Amygdala (tissue), 56 donors: ENCODE data around the gene KRT40.

Source experiments
- DNase-seq, 56 donors: peaks; one replicate each; lab custom pipeline; 2025; lab: John Stamatoyannopoulos, UW

KRT40 gene

GRCh38 chr17:40999563-40999962, 15.4 kb upstream of the KRT40 start, which contains the start of gene KRTAP3-2:
TSS of gene KRTAP3-2 (minus strand) at chr17:40999906. CDS start at chr17:40999853, 53 bp downstream.
- peak in 2 of 56 donors; percentile 0 to 3 for DNase-seq

DNA sequence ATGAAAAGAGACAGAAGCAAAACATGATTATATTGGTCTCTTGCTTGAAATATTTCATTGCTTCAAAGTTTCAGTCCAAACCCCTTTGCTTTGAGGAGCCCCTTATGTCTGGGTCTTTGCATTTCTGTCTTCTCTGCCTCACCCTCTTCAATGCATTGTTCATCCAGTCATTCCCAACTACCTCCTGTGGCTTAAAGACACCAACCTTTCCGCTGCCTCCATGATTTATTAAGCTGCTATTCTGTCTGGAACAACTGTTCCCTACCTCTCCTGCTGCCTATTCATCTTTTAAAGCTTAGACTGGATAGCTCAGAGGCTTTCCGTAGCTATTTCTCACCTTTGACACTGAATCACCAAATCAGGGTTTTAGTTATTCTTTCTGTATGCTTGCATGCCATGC, 13.2 kb upstream of the KRT40 start:
- DNase-seq, result no peak

GRCh38 chr17:40996829-40997228, 12.7 kb upstream of the KRT40 start:
- DNase-seq, result no peak

DNA sequence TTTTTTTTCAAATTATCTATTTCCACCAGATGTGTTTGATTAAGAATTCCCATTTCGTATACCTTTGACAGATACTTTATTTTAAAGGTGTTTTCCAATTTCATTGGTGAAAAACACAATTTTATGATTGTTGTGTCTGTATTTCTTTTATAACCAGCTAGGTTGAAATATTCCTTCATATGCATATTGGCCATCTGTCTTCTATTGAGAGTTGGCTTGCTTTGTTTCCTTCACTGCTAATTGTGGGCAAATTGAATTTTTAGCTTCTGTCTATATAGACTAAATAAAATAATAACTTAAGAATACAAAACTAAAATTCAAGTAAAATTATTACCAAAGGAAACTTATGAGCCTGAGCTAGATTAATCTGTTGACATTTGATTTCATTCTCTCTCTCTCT, 11.0 kb upstream of the KRT40 start:
- DNase-seq, result no peak

GRCh38 chr17:40993839-40994238, 9.7 kb upstream of the KRT40 start, which contains the start of gene KRTAP3-3:
TSS of gene KRTAP3-3 (minus strand) at chr17:40994164. CDS start at chr17:40994097, 67 bp downstream.
- peak in 1 of 56 donors; percentile 0 for DNase-seq

DNA sequence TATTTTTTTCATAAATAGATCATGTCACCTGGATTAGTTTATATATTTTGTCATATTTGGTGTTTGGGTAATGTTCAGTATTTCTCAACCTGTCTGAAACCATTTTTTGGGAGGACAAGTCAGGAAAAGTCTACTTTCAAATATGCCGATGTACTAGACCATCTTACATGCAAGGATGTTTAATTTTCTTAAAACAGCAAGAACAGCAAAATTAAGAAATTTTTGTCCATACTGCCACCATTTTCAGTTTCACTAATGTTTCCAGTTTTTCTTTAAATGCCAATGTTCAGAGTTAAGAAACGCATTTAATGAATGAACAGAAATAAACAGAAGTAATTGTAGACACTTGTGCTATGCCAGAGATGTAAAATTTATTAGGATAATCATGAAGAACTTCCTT, 9.0 kb upstream of the KRT40 start:
- DNase-seq, result no peak

DNA sequence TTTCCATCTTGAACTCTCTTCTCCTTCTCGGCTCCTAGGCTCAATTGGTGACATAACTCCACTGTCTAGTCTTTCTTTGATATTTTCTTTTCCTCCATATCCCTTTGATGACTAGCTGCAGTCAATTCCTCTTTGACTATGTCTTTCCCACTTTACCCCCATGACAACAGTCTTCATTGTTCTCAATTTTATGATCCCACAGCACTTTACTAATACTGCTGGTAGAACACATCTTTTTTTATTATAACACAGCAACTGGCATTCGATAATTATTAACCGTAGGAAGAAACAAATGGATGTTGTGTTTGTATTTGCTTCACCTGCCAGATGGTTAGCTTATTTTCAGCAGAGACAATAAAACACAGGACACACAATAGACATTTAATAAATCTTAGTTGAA, 8.5 kb upstream of the KRT40 start:
- no peak for DNase-seq

GRCh38 chr17:40986920-40987319, 2.8 kb upstream of the KRT40 start:
- no peak for DNase-seq

DNA sequence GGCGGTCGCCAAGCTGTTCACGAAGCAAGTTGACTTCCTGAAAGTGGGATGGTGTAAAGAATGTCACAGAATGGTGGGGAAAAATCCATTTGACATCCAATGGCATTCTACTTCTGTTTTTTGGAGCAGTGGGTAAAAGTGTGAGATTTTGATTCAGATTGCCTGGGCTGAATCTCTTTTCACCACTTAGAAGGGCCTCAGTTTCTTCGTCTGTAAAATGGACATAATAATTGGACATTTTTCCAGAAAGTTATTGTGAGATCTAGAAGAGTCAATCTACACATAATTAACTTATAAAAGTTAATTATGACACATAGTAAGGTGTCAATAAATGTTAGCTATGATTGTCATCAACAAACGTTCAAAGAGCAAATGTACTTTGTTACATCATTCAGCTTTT, 3.0 kb downstream of the KRT40 start:
- DNase-seq, result no peak

GRCh38 chr17:40980596-40980995, 3.5 kb downstream of the KRT40 start:
- DNase-seq, result peak in 23 of 56 donors; percentile 1 to 46 (median 12)

DNA sequence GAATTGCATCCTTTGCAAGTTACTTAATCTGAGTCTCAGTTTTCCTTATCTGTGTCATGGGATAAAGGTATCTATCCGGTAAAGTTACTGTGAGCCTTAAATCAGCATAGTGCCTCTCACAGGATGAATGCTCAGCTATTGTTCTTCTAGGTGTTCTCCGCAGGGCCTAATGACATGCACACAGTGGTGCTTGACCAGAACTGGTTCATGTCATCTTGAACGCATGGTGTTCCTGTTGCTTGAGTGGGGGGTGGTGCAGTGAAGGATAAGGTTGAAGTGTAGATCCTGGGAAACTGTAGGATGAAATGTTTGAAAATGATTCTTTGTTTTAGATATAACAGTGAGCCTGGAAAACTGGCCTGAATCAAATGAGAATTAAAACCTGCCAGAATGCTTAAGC, 4.0 kb downstream of the KRT40 start:
- no peak for DNase-seq

DNA sequence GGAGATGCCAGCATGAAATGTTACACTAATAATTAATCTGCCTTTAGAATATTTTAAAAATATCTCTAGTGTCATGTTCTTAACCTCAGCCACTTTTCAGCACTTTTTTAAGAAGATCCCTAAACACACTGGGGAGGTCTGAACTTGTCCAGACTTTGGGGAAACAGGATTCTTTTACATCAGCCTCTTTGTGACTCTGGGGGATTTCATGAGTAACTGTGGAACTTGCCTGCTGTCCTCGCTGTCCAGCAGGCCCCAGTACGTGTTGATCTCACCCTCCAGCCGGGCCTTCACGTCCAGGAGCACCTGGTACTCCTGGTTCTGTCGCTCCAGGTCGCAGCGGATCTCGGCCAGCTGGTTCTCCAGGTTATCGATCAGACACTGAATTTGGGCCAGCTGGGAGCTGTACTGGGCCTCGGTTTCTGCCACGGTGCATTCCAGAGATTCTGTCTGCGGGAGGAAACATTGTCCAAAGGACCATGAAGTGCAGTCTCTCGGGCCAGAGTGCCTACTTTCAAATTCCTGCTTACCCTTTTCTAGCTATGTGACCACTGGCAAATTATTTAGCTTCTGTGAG, 5.5 kb downstream of the KRT40 start:
- no peak for DNase-seq

DNA sequence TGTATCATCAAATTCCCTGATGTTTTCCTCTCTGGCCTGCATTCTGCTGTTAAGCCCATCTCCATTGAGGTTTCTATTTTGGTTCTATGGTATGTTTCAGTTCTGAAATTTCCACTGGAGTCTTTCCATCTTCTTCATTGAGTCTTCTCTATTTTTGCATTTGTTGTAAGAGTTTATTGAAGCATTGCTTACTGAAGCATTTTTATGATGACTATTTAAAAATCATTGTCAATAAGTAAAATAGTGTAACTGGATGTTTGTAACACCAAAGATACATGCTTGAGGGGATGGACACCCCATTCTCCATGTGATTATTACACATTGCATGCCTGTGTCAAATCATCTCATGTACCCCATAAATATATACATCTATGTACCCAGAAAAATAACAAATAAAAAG, 8.6 kb downstream of the KRT40 start:
- no peak for DNase-seq

DNA sequence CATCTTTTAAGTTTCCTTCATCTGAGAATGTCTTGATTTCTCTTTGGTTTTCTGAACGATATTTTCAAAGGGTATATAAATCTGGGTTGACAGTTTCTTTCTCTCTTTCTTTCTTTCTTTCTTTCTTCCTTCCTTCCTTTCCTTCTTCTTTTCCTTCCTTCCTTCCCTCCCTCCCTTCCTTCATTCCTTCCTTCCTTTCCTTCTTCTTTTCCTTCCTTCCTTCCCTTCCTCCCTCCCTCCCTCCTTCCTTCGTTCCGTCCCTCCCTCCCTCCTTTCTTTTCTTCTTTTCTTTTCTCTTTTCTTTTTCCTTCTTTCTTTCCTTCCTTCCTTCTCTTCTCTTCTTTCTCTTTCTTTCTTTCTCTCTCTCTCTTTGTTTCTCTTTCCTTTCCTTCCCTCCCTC, 9.8 kb downstream of the KRT40 start:
- no peak for DNase-seq

DNA sequence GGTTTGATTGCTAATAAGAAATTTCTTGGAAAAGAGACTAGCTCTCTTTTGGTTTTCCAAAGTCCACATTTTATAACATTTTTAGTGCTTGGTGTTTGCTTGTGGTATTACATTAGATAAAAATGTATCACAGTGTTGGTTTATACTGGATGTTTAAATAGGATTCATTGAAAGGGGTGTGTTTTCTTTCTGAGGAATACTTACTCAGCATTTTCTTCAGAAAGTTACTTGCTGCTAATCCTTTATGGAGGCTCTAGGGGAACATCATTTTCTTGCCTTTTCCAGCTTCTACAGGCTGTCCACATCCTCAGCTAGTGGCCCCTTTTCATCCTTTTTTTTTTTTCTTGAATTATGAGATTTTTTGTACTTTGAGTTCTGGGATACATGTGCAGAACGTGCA, 16.5 kb downstream of the KRT40 start:
- DNase-seq, result no peak

DNA sequence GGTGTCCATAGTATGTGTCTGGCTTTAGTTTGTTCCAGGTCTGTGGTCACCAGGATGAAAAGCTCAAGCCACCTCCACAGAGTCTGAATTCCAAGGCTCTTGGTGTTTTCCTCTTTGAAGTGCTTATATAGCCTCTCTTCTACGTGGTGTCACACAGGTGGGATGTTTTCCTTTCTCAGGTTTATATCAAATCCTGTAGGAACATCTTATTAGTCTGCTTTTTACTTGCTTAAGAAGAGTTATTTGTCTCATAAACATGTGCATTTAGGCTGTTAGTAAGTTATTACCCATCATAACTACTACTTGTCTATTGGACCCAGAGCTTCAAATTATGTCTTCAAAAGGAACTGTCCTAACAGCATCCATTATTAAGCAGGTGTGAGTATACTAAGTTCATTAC, 17.3 kb downstream of the KRT40 start, which contains the start of gene KRT39:
Gene KRT39 (minus strand): TSS at position 101 of the 400 bp plus-strand sequence. CDS start 92 bp downstream, at position 9.
- DNase-seq, result no peak

DNA sequence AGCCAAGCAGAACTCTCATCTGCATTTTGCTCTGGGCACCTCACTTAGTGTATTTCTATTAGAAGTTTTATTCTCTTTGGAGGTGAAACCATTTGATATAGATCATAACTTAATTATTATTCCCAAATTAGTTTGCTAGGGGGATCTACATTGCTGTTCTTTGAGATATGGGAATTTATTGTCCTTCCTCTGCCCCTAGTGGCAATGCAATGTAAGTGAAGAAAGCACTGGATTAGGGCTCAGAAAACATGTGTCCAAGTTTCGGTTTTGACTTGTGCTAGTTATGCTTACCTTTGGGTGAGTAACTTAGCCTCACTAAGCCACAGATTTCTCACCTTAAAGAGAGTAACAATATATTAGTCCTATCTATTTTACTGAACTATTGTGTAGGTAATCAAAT, 20.3 kb downstream of the KRT40 start:
- no peak for DNase-seq

- DNase-seq, result no peak
Observed at GRCh38 chr17:40962059-40962561, 22.0 kb downstream of the KRT40 start.

DNA sequence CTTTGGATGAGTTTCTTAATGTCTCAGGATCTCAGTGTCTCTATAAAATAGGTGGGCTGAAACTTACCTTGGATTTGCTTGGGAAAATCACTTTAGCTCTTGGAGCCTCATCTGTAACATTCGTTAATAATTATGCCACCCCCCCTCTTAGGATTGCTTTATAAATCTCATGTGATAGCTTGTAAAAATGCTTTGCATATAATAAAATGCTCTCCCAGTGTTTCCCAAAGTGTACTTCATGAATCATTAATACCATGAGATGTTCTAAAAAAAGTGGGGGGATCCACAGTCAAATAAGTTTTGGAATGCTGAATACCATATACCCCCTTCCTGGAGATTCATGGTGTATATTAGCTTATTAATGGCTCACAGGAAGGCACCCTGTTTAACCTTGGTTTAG, 22.5 kb downstream of the KRT40 start:
- DNase-seq, result no peak

GRCh38 chr17:40960144-40960543, 24.0 kb downstream of the KRT40 start:
- DNase-seq, result no peak

DNA sequence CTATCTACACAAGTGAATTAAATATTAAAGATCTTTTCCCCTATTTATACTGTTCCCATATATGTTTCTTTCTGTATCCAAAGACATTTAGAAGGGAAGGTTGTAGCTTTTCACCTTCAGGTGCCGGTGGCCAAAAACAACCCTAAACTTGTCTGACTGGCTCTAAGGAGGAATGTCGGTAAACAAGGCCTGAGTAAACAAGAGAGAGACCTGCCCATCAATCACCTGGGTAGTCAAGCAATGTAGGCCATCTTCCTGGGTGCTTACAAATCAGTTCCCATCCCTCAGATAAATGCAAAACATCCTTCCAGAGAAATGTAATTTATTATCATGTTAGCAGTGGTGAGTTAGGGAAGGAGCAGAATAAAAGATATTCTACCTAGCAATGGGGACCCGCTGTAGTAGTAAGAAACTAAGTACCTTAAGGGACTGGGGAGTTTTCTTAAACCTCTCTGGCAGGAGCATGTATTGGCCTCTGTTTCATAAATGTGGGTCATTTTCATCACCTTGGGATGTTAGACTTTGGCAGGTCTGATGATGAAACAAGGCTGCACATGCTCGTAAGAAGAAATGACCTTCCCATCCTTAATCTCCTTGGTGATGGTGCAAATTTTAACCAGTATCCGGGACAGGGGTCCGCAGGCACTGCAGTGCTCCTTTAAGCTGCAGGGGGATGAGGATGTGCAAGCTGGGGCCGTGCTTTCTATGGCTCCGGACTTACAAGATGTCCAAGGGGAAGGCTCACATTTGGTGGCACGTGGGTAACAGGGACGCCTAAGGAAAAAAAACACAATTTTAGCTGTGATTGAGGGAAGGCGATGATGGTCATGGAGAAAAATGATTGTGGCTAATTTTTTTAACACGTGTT, 25.8 kb downstream of the KRT40 start:
- DNase-seq, result no peak
